MCF 10A (cell line): ENCODE data around the gene DPCD. TPM values are rescaled to one million over a fixed set of nuclear protein-coding genes. Genes with fewer than 3 reads are reported as not detected.
A peak's percentile ranks its signal among the peaks of the same experiment; 100 is the strongest.

ENCODE experiments used
- Bru-seq: library from RNA; stranded (reverse); fragments of 400-500 nt; gene quantifications from one replicate; lab custom pipeline; 2021; lab: Mats Ljungman, UMichigan
- BruChase-seq, 2 experiments: library from RNA; stranded (reverse); fragments of 400-500 nt; gene quantifications; one replicate each; lab custom pipeline; 2021; lab: Mats Ljungman, UMichigan
- BruUV-seq: library from RNA; stranded (reverse); fragments of 400-500 nt; replicated peaks from 2 replicates; lab custom pipeline; 2021; lab: Mats Ljungman, UMichigan
- CTCF ChIA-PET: fragments of 300-600 bp; sonication (Branson Sonifier 250); formaldehyde crosslinking; extraction: SDS; loops from one replicate; lab custom pipeline; 2021; ENCODE audit warnings: antibody characterized with exemption, inconsistent platforms; lab: Yijun Ruan, JAX
- POLR2A ChIA-PET: fragments of 300-600, 350-650 bp; sonication (Branson Sonifier 250); formaldehyde crosslinking; extraction: SDS; loops from one replicate; lab custom pipeline; 2020; ENCODE audit warnings: antibody characterized with exemption, inconsistent platforms; lab: Yijun Ruan, JAX
- DNase-seq: peaks from one replicate; pipeline ENCODE4 v3.0.0-alpha.2; 2018; ENCODE audit not compliant: unreplicated experiment
- H3K27ac Mint-ChIP-seq: one replicate; pipeline ENCODE4 v1.8.0; 2022; ENCODE audit warnings: mild to moderate bottlenecking, low read depth, mixed read lengths; ENCODE audit not compliant: unreplicated experiment
- H3K27me3 Mint-ChIP-seq: one replicate; pipeline ENCODE4 v1.8.0; 2022; ENCODE audit warnings: mixed read lengths; ENCODE audit not compliant: insufficient read depth, unreplicated experiment
- H3K36me3 Mint-ChIP-seq: one replicate; pipeline ENCODE4 v1.8.0; 2022; ENCODE audit warnings: mild to moderate bottlenecking, moderate library complexity, mixed read lengths; ENCODE audit not compliant: insufficient read depth, unreplicated experiment
- H3K4me1 Mint-ChIP-seq: one replicate; pipeline ENCODE4 v1.8.0; 2022; ENCODE audit warnings: mixed read lengths; ENCODE audit not compliant: insufficient read depth, unreplicated experiment
- H3K4me3 Mint-ChIP-seq: one replicate; pipeline ENCODE4 v1.8.0; 2022; ENCODE audit warnings: mild to moderate bottlenecking, moderate library complexity, mixed read lengths; ENCODE audit not compliant: unreplicated experiment
- H3K9me3 Mint-ChIP-seq: one replicate; pipeline ENCODE4 v1.8.0; 2022; ENCODE audit warnings: mixed read lengths; ENCODE audit not compliant: unreplicated experiment
- CTCF ChIP-seq: fragments of 200-600 bp; IDR thresholded peaks from one replicate; pipeline ENCODE4 v1.8.0; 2022; ENCODE audit warnings: antibody characterized with exemption, mild to moderate bottlenecking; ENCODE audit not compliant: unreplicated experiment
- intact Hi-C: fragments of 100-400 bp; cut with micrococcal nuclease; formaldehyde crosslinking; loops from 2 replicates; pipeline ENCODE4 v1.14.1; 2022
- long read RNA-seq: library from polyadenylated mRNA; stranded (forward); transcript quantifications from one replicate; pipeline ENCODE4 v2.0.0, GENCODE V29; 2022
- total RNA-seq: library from RNA; stranded (reverse); gene quantifications from 2 replicates; pipeline ENCODE4 v1.2.3, GENCODE V29; 2022

Gene DPCD
- total RNA-seq = 24.2 and 25.7 TPM in 2 replicates
- percentile 63 among the genes with signal in this experiment for Bru-seq, nascent RNA
- percentile 47 among the genes with signal in this experiment for BruChase-seq, experiment 1, labeled RNA remaining after a 6-hour chase
- BruChase-seq, experiment 2, labeled RNA remaining after a 2-hour chase = percentile 52 among the genes with signal in this experiment
- long read RNA-seq, transcript DPCD-202 (6 exons, 858 nt) = major isoform, 42 of 67 reads
- long read RNA-seq, transcript DPCD-201 (7 exons, 641 nt) = minor isoform, 5 of 67 reads
- long read RNA-seq, partial matches to known transcripts = 1 of 67 reads
- long read RNA-seq, other reads (novel, unspliced or antisense) = 19 of 67 reads

- no peak for TF ChIP-seq CTCF
- H3K4me1 Mint-ChIP-seq = peaks cover 17% of the 10 kb centered on the region
- BruUV-seq = TSS peak; percentile 42
- DNase-seq = peak; percentile 93
- CTCF ChIA-PET = interaction anchor here (0.6 to 3.4 kb wide), 7 partner anchors 14 to 383 kb away, joined by 3 to 21 read pairs (median 9); no protein-coding TSS in a partner anchor
- intact Hi-C loops = no loop called here
- no peaks in the 10 kb centered on the region for H3K9me3 Mint-ChIP-seq
- H3K27me3 Mint-ChIP-seq = no peaks in the 10 kb centered on the region
- no peaks in the 10 kb centered on the region for H3K36me3 Mint-ChIP-seq
- POLR2A ChIA-PET = interaction anchor here (0.7 to 3.0 kb wide), 16 partner anchors 8 to 545 kb away, joined by 3 to 13 read pairs (median 4); partner anchors contain the start of genes FBXW4, NPM3 and OGA
- H3K27ac Mint-ChIP-seq = peak within 1 kb of the TSS; percentile 87
- peak within 1 kb of the TSS; percentile 93 for H3K4me3 Mint-ChIP-seq
These were observed at the start of gene DPCD, which contains the start of gene POLL for GRCh38 chr10:101587725-101588653. Gene DPCD, plus strand, starts transcription at chr10:101588321. Its CDS starts 16 bp downstream, at chr10:101588337. Gene POLL, minus strand, starts transcription at chr10:101588257. Its CDS starts 897 bp downstream, at chr10:101587360.

DNA sequence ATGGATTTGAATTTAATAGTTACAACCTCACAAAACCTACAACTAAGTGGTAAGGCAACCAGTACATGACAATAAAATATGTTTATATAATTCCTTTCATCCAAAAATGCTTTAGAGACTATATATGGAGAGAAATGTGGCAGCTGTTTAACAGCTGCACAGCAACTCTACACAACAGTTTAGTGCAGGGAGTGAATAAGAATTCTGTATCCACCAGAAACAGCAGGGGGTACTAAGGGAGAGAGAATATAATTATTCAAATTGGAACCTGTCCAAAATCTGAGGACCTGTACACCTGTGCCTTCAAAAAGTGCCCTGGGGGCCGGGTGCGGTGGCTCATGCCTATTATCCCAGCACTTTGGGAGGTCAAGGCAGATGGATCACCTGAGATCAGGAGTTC is 49.7 kb upstream of the DPCD start:
- intact Hi-C loops = no loop called here
- H3K4me3 Mint-ChIP-seq = no peak overlapping the region
- no peak for TF ChIP-seq CTCF
- no peak overlapping the region for H3K27ac Mint-ChIP-seq
- DNase-seq = no peak
- no peaks in the 10 kb centered on the region for H3K4me1 Mint-ChIP-seq
- H3K9me3 Mint-ChIP-seq = no peaks in the 10 kb centered on the region
- peaks cover 56% of the 10 kb centered on the region for H3K36me3 Mint-ChIP-seq
- CTCF ChIA-PET = interaction anchor here (0.9 to 2.2 kb wide), 3 partner anchors 8 to 71 kb away, joined by 5 to 9 read pairs (median 5); no protein-coding TSS in a partner anchor
- no peaks in the 10 kb centered on the region for H3K27me3 Mint-ChIP-seq
- POLR2A ChIA-PET = no interaction called here
- BruUV-seq = no TSS peak

GRCh38 chr10:101545898-101546297 is 42.2 kb upstream of the DPCD start:
- peaks cover 18% of the 10 kb centered on the region for H3K36me3 Mint-ChIP-seq
- H3K4me3 Mint-ChIP-seq = no peak overlapping the region
- intact Hi-C loops = no loop called here
- H3K27ac Mint-ChIP-seq = no peak overlapping the region
- POLR2A ChIA-PET = interaction anchor here (0.7 kb wide), 1 partner anchor 21 kb away, joined by 3 read pairs; no protein-coding TSS in a partner anchor
- H3K9me3 Mint-ChIP-seq = no peaks in the 10 kb centered on the region
- no peak for DNase-seq
- no peaks in the 10 kb centered on the region for H3K4me1 Mint-ChIP-seq
- no peak for TF ChIP-seq CTCF
- CTCF ChIA-PET = interaction anchor here (1.2 kb wide), 1 partner anchor 25 kb away, joined by 5 read pairs; no protein-coding TSS in a partner anchor
- no TSS peak for BruUV-seq
- no peaks in the 10 kb centered on the region for H3K27me3 Mint-ChIP-seq
